CD14-positive monocyte (primary cell): ENCODE data around the gene ERFE. TPM values are rescaled to one million over a fixed set of nuclear protein-coding genes. Genes with fewer than 3 reads are reported as not detected.

Source experiments
- DNase-seq, 3 donors: peaks; one replicate each; pipeline ENCODE4 v3.0.0-alpha.2; 2011 to 2022
- H2AFZ ChIP-seq: 2 replicates; pipeline ENCODE4 v1.6.0; 2012; ENCODE audit warnings: mild to moderate bottlenecking, low read depth, low read length, inconsistent platforms; ENCODE audit not compliant: insufficient read depth, poor library complexity, severe bottlenecking
- H3K27ac ChIP-seq, 2 donors: 1 replicate in 1 of 2; 2 replicates in 1 of 2; pipeline ENCODE4 v1.5.1; 2012 to 2013; ENCODE audit warnings: low read length in 2 of 2, control low read depth in 1 of 2, inconsistent platforms in 1 of 2, low read depth in 1 of 2, mild to moderate bottlenecking in 1 of 2
- H3K27me3 ChIP-seq, 2 donors: one replicate each; pipeline versions ENCODE4 v1.6.0 to v1.6.1; 2011 to 2013; ENCODE audit warnings: low read length in 2 of 2; ENCODE audit not compliant: control insufficient read depth in 2 of 2, insufficient read depth in 2 of 2
- H3K36me3 ChIP-seq, 2 donors: replicated peaks in 1 of 2; 1 replicate in 1 of 2; 2 replicates in 1 of 2; pipeline versions ENCODE4 v1.5.1 to v1.6.1; 2012 to 2013; ENCODE audit warnings: low read length in 2 of 2, control low read depth in 1 of 2, inconsistent platforms in 1 of 2, mild to moderate bottlenecking in 1 of 2; ENCODE audit not compliant: insufficient read depth in 2 of 2, control insufficient read depth in 1 of 2
- H3K4me1 ChIP-seq, 2 donors: 1 replicate in 1 of 2; 2 replicates in 1 of 2; pipeline versions ENCODE4 v1.5.1 to v1.6.1; 2012 to 2013; ENCODE audit warnings: low read length in 2 of 2, control low read depth in 1 of 2, inconsistent platforms in 1 of 2, mild to moderate bottlenecking in 1 of 2, moderate library complexity in 1 of 2; ENCODE audit not compliant: insufficient read depth in 2 of 2, control insufficient read depth in 1 of 2
- H3K4me2 ChIP-seq: replicated peaks from 2 replicates; pipeline ENCODE3; 2012; ENCODE audit warnings: low read length, moderate library complexity, mild to moderate bottlenecking; ENCODE audit not compliant: poor library complexity, severe bottlenecking; ENCODE audit errors: extremely low read depth
- H3K4me3 ChIP-seq, 3 experiments: fragments of 200-600 bp in 1 of 3; sonication (generic) in 1 of 3; replicated peaks in 1 of 3; 1 replicate in 2 of 3; 2 replicates in 1 of 3; pipeline ENCODE4 v1.5.1; 2011 to 2013; ENCODE audit warnings: low read length in 3 of 3, mild to moderate bottlenecking in 3 of 3, control low read depth in 2 of 3, low read depth in 2 of 3, inconsistent platforms in 1 of 3, moderate library complexity in 1 of 3
- H3K79me2 ChIP-seq: 2 replicates; pipeline ENCODE4 v1.6.0; 2012; ENCODE audit warnings: mild to moderate bottlenecking, control low read depth, inconsistent platforms, low read length, moderate library complexity; ENCODE audit not compliant: insufficient read depth
- H3K9ac ChIP-seq: 2 replicates; pipeline ENCODE4 v1.6.0; 2017; ENCODE audit warnings: low read length, mild to moderate bottlenecking; ENCODE audit not compliant: insufficient read depth, poor library complexity, severe bottlenecking
- H3K9me3 ChIP-seq, 2 donors: replicated peaks in 1 of 2; 1 replicate in 1 of 2; 2 replicates in 1 of 2; pipeline versions ENCODE4 v1.5.1 to v1.6.1; 2012 to 2013; ENCODE audit warnings: low read length in 2 of 2, control low read depth in 1 of 2; ENCODE audit not compliant: control insufficient read depth in 1 of 2, insufficient read depth in 1 of 2
- H4K20me1 ChIP-seq: 2 replicates; pipeline ENCODE4 v1.6.0; 2012; ENCODE audit warnings: mild to moderate bottlenecking, low read length, control low read depth, moderate library complexity; ENCODE audit not compliant: insufficient read depth
- H3K27ac Mint-ChIP-seq, 7 donors: one replicate each; pipeline ENCODE4 v1.8.0; 2020; ENCODE audit warnings: mild to moderate bottlenecking in 7 of 7, mixed read lengths in 7 of 7, moderate library complexity in 6 of 7, inconsistent platforms in 2 of 7
- H3K27me3 Mint-ChIP-seq, 3 donors: one replicate each; pipeline ENCODE4 v1.8.0; 2021 to 2022; ENCODE audit warnings: low read depth in 3 of 3, mild to moderate bottlenecking in 3 of 3, mixed read lengths in 3 of 3, moderate library complexity in 3 of 3, inconsistent platforms in 1 of 3
- H3K36me3 Mint-ChIP-seq, 2 donors: one replicate each; pipeline ENCODE4 v1.8.0; 2020; ENCODE audit warnings: mixed read lengths in 2 of 2, inconsistent platforms in 1 of 2, mild to moderate bottlenecking in 1 of 2
- H3K4me1 Mint-ChIP-seq: one replicate; pipeline ENCODE4 v1.8.0; 2020; ENCODE audit warnings: mild to moderate bottlenecking, mixed read lengths
- H3K4me3 Mint-ChIP-seq, 2 donors: one replicate each; pipeline ENCODE4 v1.8.0; 2020; ENCODE audit warnings: mild to moderate bottlenecking in 2 of 2, mixed read lengths in 2 of 2, moderate library complexity in 1 of 2
- H3K9me3 Mint-ChIP-seq, 7 donors: one replicate each; pipeline ENCODE4 v1.8.0; 2020 to 2022; ENCODE audit warnings: mixed read lengths in 7 of 7, mild to moderate bottlenecking in 6 of 7, moderate library complexity in 6 of 7, inconsistent platforms in 2 of 7
- WGBS: methylation state at CpG from one replicate; pipeline ENCODE4 v1.1.5; 2013; ENCODE audit warnings: missing lambda C conversion rate; ENCODE audit not compliant: insufficient coverage; 5-methylcytosine and 5-hydroxymethylcytosine counted together
- intact Hi-C, 2 donors: fragments of 100-400 bp; cut with micrococcal nuclease; formaldehyde crosslinking; loops; one replicate each; pipeline versions ENCODE4 v1.15.0 to v1.15.1; 2023
- polyA plus RNA-seq, 3 donors: library from polyadenylated mRNA; depleted of rRNA in 1 of 3; unstranded in 2 of 3; stranded (reverse) in 1 of 3; fragments of 300-500 nt in 2 of 3; fragments of >200 nt in 1 of 3; fragmentation: Illumina TruSeq in 2 of 3; gene quantifications; 1 replicate in 2 of 3; 2 replicates in 1 of 3; pipeline ENCODE4 v1.2.3, GENCODE V29; 2012 to 2021
- TF ChIP-seq, protein P1 (sequence below): fragments of 200-600 bp; IDR thresholded peaks from one replicate; pipeline ENCODE4 v1.8.0; 2022; ENCODE audit warnings: antibody characterized with exemption, mild to moderate bottlenecking

The ERFE gene
- polyA plus RNA-seq, 3 donors: not detected

DNA sequence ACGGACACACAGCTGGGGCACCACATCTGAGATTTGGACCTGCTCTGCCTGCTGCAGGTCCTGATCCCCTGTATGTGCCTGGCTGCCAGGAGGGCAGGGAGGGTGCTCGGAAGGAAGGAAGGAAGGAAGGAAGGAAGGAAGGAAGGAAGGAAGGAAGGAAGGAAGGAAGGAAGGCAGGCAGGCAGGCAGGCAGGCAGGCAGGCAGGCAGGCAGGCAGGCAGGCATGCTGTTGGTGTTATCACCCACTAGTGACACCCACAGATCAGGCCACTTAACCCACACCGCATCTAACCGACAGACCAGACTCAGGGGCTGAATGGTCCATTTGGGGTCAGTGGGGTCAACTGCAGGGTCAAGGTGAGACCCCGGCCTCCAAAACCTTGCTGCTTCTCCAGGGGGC lies 14.5 kb upstream of the ERFE start:
- WGBS: no CpG with 5 or more reads among the region's 5 CpGs
- Mint-ChIP-seq H3K9me3 (peaks cover 0 to 4% (median 0%) of the 10 kb centered on the region in 7 donors), H3K4me3 (no peak overlapping the region), H3K36me3 (no peaks in the 10 kb centered on the region), H3K27me3 (peaks cover 0 to 3% (median 0%) of the 10 kb centered on the region in 3 donors), H3K27ac (no peak overlapping the region), H3K4me1 (peaks cover 30% of the 10 kb centered on the region)
- Histone ChIP-seq H3K27ac (no peak overlapping the region), H4K20me1 (no peaks in the 10 kb centered on the region), H3K9me3 (no peaks in the 10 kb centered on the region), H3K4me2 (no peak overlapping the region), H3K79me2 (no peaks in the 10 kb centered on the region), H3K4me1 (peaks cover 18 to 25% of the 10 kb centered on the region in 2 donors), H3K27me3 (no peaks in the 10 kb centered on the region), H3K9ac (no peak overlapping the region), H3K4me3 (no peak overlapping the region), H3K36me3 (no peaks in the 10 kb centered on the region), H2AFZ (no peak overlapping the region)
- intact Hi-C loops: no loop called here
- TF ChIP-seq, protein P1, sequence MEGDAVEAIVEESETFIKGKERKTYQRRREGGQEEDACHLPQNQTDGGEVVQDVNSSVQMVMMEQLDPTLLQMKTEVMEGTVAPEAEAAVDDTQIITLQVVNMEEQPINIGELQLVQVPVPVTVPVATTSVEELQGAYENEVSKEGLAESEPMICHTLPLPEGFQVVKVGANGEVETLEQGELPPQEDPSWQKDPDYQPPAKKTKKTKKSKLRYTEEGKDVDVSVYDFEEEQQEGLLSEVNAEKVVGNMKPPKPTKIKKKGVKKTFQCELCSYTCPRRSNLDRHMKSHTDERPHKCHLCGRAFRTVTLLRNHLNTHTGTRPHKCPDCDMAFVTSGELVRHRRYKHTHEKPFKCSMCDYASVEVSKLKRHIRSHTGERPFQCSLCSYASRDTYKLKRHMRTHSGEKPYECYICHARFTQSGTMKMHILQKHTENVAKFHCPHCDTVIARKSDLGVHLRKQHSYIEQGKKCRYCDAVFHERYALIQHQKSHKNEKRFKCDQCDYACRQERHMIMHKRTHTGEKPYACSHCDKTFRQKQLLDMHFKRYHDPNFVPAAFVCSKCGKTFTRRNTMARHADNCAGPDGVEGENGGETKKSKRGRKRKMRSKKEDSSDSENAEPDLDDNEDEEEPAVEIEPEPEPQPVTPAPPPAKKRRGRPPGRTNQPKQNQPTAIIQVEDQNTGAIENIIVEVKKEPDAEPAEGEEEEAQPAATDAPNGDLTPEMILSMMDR: no peak
- DNase-seq: no peak

DNA sequence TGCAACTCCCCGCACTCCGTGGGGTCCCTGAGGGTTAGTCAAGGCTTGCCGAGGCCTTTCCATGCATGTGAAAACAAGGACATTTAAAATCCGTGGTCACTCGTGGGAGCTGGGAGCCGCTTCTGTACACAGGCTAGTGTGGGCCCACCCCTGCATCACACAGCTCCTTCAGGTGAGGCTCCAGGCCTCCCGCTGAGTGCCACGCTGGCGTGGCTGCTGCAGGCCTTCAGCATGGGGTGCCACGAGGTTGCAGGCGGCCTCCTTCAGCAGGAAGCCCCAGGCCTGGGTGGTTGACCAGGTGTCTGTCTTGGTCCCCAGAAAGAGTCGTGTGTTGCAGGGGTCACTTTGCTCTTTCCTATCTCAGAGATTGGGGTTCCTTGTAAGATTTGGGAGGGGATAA lies 13.7 kb upstream of the ERFE start:
- Histone ChIP-seq H3K27ac (no peak overlapping the region), H3K4me3 (no peak overlapping the region), H3K36me3 (no peaks in the 10 kb centered on the region), H4K20me1 (no peaks in the 10 kb centered on the region), H3K27me3 (no peaks in the 10 kb centered on the region), H2AFZ (no peak overlapping the region), H3K9me3 (no peaks in the 10 kb centered on the region), H3K4me2 (no peak overlapping the region), H3K4me1 (peaks cover 18 to 20% of the 10 kb centered on the region in 2 donors), H3K79me2 (no peaks in the 10 kb centered on the region), H3K9ac (no peak overlapping the region)
- DNase-seq: no peak
- Mint-ChIP-seq H3K4me3 (no peak overlapping the region), H3K27ac (no peak overlapping the region), H3K9me3 (peaks cover 0 to 4% (median 0%) of the 10 kb centered on the region in 7 donors), H3K36me3 (no peaks in the 10 kb centered on the region), H3K4me1 (peaks cover 28% of the 10 kb centered on the region), H3K27me3 (peaks cover 0 to 3% (median 0%) of the 10 kb centered on the region in 3 donors)
- intact Hi-C loops: no loop called here
- 88% methylated on average over 12 of the region's 12 CpGs for WGBS
- TF ChIP-seq, protein P1: no peak
